ENCODE data around the gene IGFBP6.

Gene IGFBP6

DNA sequence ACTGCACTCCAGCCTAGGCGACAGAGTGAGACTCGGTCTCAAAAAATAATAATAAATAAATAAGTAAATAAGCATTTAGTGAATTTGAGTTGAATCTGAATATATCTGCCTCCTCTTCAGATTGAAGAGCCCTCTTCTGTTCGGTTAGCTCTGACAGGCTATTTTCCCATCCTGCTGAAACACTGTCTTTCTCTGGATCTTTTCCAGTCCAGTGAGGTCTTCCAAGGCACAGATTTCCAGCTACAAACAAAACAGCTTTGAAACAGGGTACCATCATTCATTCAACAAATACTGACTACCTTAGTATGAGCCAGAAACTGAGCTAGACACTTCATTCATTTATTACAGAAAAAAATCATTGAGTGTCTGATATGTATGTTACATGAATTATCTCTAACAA is 11.1 kb upstream of the IGFBP6 start:
- intact Hi-C loops (cut with DNase I): no loop called here
- DNase-seq: no peak

DNA sequence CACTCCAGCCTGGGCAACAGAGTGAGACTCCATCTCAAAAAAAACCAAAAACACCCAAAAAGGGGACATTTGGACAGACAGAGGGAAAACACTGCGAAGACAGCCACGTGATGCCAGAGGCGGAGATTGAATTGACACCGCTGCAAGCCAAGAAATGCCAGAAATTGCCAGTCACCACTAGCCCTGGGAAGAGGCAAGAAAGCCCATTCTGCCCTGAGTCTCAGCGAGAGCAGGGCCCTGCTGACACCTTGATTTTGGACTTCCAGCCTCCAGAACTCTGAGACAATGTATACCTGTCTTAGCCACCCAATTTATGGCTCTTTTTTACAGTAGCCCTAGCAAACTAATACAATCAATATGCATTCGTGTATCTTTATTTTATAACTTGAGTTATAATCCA is 7.4 kb upstream of the IGFBP6 start:
- DNase-seq: peak in 1 of 42 donors; percentile 27
- intact Hi-C loops (cut with DNase I): no loop called here

DNA sequence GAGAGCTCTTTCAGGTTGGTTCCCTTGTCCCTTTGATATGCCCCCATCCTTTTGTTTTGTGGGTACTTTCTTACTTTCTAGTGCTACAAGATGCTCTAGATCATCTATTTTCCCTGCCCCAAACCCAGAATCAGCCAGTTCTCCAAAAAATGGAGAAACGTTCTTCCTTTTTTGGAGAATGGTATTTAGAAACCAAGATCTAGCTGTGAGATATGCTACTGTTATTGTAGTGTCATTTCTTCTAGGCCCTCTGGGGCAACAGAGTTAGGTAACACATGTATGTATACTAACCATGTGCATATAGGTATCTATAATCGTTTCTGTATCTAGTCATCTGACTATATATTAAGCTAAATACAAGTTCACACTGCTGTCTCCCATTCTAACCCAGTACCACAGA is 6.9 kb upstream of the IGFBP6 start:
- no peak for DNase-seq
- intact Hi-C loops (cut with DNase I): no loop called here

DNA sequence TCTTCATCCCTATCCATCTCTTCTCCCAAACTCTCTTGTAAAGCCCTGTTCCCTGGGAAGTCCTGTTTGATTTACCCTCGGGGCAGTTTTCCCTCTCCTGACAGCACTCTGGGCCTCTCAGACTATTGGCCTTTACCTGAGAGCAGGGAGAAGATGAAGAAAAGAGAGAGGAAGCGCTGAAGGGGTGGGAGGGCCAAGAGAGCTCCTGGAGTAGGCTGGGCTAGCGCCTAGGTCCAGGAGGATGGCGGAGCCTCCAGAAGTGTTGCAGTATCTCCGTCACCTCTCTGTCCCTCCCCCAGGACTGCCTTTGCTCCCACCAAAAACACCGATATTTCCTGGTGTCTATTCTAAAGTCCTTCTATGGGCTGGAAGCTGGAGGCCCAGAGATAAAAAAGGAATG is 5.7 kb upstream of the IGFBP6 start:
- no peak for DNase-seq
- intact Hi-C loops (cut with DNase I): no loop called here

DNA sequence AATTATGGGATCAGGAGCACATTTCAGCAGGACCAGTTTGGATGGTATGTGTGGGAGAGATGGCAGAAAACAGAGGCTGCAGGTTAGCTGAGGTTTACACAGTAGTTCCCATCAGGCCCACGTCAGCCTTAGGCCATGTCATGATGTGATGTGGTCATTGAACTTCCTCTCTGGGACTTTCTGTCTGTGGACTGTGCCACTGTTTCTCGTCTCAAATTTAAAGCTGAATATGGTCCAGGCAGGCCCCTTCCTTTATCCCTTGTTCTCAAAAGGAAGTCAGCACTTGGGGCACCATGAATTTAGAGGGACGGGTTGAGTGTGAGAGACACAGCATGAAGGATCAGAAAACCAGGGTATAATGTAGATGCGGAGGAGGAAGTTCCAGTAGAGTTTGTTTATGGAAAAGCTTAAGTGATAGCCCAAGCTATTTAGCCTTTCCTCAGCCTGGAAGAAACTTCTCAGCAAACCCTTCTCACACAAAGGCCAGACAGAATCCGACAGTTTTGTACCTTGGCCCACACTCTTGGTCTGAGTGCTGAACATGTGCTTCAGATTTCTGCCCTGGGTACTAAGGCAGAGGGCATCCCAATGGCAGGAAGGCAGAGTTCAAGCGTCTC is 3.6 kb upstream of the IGFBP6 start:
- peak in 1 of 42 donors; percentile 41 for DNase-seq
- intact Hi-C loops (cut with DNase I): no loop called here

DNA sequence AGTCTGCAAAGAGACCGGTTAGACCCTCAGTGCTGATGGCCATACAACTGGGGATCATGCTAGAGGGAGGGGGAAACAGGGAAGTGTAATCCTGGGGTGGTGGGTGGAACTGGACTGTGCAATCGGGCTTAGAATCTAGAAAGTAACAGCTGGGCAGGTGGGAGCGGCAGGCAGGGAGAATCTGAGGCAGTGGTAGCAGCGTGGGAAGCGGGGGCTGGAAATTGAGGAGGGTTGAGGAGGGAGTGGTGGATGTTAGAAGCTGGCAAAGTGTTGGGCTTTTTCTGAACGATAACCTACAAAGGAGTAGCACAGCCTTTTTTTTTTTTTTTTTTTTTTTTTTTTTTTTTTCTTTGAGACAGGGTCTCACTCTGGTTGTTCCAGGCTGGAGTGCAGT is 3.1 kb upstream of the IGFBP6 start:
- intact Hi-C loops (cut with DNase I): no loop called here
- peak in 2 of 42 donors; percentile 19 to 32 for DNase-seq

DNA sequence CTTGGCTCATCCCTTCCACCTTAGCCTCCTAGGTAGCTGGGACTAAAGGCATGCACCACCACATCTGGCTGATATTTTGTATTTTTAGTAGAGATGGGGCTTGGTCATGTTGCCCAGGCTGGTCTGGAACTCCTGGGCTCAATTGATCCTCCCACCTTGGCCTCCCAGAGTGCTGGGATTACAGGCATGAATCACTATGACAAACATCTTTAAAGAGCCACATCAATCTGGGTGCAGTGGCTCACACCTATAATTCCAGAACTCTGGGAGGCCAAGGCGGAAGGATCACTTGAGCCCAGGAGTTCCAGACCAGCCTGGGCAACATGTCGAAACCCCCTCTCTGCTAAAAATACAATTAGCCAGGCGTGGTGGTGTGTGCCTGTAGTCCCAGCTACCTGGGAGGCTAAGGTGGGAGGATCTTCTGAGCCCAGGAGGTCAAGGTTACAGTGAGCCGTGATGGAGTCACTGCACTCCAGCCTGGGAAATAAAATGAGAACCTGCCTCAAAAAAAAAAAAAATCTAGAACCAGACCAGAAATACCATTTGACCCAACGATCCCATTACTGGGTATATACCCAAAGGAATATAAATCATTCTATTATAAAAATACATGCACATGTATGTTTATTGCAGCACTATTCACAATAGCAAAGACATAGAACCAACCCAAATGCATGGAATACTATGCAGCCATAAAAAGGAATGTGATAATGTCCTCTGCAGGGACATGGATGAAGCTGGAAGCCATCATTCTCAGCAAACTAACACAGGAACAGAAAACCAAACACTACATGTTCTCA is 2.5 kb upstream of the IGFBP6 start:
- peak in 2 of 42 donors; percentile 0 to 21 for DNase-seq
- intact Hi-C loops (cut with DNase I): loop anchor here (5.0 kb wide), 1 partner anchor 38 kb away; no protein-coding TSS in a partner anchor

DNA sequence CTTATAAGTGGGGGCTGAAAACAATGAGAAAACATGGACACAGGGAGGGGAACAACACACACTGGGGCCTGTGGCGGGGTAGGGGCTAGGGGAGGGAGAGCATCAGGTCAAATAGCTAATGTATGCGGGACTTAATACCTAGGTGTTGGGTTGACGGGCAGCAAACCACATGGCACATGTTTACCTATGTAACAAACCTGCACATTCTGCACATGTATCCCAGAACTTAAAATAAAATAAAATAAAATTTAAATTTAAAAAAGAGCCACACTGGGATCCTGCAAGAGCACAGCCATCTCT is 1.9 kb upstream of the IGFBP6 start:
- intact Hi-C loops (cut with DNase I): loop anchor here (5.0 kb wide), 1 partner anchor 38 kb away; no protein-coding TSS in a partner anchor
- peak in 1 of 42 donors; percentile 15 for DNase-seq

DNA sequence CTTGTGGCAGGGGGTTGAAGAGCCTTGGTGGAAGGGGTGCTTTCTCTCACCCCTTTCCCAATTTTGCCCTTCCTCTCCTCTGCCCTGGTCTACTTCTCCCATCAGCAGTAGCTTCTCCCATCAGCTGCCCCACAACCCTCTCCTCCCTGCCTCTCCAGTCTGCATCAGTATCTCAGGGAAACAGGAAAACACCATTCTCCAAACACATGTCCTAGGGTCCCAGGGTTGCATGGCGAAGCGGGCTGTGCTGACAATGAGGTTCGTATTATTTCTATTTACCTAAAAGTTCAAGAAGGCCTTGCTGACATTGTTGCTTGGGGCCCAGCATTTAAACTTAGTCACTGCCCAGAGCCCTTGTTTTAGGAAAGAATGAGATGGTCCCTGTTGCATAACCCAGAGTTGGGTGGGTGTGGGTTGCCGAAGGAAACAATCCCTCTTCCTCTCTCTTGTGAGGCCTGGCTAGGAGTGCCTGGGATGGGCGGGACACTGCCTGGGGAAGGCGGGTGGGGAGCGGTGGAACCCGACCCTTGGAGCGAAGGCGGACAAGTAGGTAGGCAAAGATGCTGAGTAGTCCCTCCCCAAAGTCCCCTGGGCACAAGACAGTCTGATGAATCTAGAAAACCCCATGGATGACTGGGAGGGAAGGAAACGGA is 1.3 kb upstream of the IGFBP6 start:
- DNase-seq: peak in 1 of 42 donors; percentile 19
- intact Hi-C loops (cut with DNase I): loop anchor here (5.0 kb wide), 1 partner anchor 39 kb away; no protein-coding TSS in a partner anchor

DNA sequence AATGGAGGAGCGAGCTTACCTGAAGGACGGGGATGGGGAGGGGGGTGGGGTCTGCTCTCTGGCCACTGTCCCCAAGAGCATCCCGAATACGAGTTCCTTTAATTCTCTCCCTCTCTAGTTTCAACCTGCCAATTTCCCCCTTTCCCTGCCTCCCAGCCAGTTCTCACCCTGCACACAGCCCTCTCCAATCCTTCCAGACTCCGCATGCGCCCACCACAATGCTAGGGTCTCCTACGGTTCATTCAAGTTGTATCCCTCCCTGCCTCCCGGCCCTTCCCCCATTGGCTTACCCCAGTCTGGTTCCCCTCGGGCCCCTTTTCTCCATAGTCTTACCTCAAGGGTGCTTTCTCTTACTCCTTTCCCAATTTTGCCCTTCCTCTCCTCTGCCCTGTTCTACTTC is 708 bp upstream of the IGFBP6 start:
- intact Hi-C loops (cut with DNase I): loop anchor here (5.0 kb wide), 1 partner anchor 39 kb away; no protein-coding TSS in a partner anchor
- DNase-seq: peak in 1 of 42 donors; percentile 27

DNA sequence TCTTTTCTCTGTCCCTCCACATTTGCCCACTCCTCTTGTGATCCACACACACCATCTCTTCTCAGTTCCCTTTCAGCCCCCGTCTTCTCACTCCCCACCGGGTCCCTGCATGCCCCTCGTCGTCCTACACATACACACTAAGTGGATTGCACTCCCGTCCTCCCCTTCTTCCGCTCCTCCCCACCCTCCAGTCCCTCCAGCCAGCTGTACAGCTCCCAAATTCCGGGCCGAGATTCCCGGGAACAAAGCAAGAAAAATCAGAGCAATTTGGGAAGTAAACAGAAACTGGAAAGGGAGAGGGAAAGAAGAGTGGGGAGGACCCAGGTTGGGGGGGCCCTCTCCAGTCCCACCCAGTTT is 282 bp upstream of the IGFBP6 start:
- peak in 2 of 42 donors; percentile 33 for DNase-seq

DNA sequence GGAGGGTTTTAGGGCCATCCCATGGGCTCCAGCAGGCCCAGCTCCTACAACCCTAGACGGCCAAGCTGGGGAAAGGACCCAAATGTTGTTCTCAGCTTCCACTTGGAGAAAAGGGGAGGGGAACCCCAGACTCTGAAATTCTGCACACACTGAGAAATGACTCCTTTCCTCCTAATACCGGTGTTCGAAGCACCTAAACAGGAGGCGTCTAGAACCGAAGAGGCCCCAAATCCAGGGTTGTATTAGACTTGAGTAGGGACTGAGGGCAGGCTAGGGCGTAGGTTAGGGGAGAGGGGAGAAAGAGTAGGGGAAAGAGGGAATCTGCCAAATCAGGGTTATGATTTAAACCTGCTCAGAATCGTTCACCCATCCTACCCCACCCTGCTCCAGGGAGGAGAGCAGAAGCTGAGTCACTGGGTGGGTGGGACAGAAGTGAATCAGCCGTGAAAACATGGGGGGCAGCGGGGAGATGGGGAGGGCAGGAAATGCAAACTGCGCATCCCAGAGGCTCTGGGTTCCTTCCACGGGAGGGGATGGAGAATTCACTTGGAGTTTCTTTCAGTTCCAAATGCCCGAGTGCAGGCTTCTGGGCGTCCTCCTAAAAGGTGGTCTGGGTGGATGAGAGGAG is 1.0 kb downstream of the IGFBP6 start:
- DNase-seq: peak; percentile 43 to 93 (median 76)
- intact Hi-C loops (cut with DNase I): loop anchor here (5.0 kb wide), 1 partner anchor 41 kb away; no protein-coding TSS in a partner anchor

More for the DNA sequence above, 282 bp upstream of the IGFBP6 start:
- intact Hi-C loops (cut with DNase I): loop anchor here (5.0 kb wide), 1 partner anchor 40 kb away; no protein-coding TSS in a partner anchor

DNA sequence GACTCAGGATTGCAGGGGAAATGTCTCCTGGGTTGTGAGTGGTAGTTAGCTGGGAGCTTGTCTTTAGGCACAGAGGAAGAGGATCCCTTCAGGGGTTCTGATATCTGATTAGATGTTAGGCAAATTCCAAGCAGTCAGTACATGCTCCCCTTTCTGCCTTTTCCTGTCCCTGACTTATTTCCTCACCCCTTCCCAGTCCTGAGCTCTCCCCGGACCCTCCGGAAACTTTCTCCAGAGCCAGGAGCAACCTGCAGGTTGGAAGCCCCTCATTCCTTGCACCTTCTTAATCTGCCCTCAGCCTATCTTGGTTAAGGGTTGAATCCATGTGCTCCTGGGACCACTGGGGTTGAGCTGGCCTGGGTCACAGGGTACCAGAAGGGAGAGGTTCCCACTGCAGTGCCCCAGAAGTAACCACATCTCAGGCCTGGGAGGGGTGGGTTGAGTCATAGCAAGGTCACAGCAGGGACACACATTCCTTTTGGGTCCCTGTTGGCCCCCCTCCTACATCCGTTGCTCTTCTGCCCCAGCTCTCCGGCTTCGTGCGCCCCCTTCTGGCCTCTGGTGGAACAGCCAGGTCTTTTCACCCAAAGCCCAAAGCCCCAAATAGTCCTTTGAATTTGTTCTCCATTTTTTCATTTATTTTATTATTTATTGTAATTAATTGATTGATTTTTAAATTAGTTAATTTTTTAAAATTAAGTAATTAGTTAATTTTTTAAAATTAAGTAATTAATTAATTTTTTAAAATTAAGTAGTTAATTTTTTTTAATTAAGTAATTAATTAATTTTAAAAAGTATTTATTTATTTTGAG is 1.8 kb downstream of the IGFBP6 start:
- peak; percentile 75 to 96 (median 91) for DNase-seq
- intact Hi-C loops (cut with DNase I): loop anchor here (5.0 kb wide), 1 partner anchor 42 kb away; no protein-coding TSS in a partner anchor

DNA sequence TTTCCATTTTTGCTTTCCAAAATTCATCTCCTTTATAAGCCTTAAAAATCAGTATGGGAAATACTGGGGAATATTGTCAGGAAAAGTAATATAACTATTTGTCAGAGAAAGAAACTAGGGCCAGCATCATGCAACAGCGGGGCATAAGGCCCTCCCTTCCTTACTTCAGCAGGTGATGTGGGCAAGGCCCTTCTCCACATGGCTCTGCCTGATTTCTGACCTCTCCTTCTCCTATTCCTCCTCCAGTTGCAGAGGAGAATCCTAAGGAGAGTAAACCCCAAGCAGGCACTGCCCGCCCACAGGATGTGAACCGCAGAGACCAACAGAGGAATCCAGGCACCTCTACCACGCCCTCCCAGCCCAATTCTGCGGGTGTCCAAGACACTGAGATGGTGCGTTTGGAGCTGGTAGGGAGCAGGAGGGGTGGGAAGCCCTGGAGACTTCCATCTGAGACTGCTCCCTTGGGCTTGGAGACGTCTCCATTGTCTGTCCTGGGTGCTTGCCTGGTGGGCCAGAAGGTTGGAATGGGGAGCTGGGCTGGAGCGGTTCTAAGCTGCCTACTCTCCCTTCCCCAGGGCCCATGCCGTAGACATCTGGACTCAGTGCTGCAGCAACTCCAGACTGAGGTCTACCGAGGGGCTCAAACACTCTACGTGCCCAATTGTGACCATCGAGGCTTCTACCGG is 3.1 kb downstream of the IGFBP6 start:
- intact Hi-C loops (cut with DNase I): loop anchor here (5.0 kb wide), 1 partner anchor 33 kb away; no protein-coding TSS in a partner anchor
- DNase-seq: peak in 1 of 42 donors; percentile 9

DNA sequence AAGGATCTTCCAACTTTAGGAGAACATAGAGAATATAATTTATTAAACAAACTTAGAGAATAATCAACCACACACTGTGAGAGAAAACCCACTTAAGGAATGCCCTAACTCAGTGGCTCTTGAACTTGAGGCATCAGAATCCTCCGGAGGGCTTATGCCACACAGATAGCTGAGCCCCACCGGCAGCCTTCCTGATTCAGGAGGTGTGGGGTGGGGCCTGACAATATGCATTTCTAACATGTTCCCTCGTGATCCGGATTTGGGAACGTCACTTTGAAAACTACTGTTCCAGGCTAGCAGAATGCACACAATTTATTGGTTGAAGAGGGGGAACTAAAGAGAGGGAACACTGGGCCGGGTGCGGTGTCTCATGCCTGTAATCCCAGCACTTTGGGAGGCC is 3.8 kb downstream of the IGFBP6 start:
- peak in 1 of 42 donors; percentile 9 for DNase-seq
- intact Hi-C loops (cut with DNase I): loop anchor here (5.0 kb wide), 1 partner anchor 34 kb away; no protein-coding TSS in a partner anchor

DNA sequence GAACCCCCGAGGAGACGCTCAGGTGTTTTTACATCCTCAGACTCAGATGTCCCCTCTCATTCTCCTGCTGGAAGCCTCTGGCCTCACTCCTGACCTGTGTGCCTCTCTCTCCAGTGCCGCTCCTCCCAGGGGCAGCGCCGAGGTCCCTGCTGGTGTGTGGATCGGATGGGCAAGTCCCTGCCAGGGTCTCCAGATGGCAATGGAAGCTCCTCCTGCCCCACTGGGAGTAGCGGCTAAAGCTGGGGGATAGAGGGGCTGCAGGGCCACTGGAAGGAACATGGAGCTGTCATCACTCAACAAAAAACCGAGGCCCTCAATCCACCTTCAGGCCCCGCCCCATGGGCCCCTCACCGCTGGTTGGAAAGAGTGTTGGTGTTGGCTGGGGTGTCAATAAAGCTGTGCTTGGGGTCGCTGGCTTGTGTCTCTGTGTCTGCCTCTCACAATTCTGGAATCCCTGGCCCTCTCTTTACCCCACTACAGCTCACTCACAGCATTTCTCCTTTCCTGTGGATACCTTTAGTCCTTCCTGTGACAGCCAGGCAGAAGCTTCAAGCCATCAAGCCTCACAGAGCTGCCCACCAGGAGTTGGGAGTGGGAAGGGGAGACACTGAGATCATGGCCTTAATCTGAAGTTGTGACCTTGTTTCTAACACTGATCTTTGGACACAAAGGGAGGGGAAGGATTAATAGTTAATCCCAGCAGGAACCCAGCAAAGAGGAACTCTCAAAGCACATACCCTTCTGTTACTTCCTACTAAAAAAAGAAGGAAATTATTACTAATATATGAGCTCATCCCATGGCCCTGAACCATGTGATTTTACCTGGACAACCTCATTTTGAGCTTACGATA is 4.7 kb downstream of the IGFBP6 start:
- intact Hi-C loops (cut with DNase I): loop anchor here (5.0 kb wide), 1 partner anchor 35 kb away; no protein-coding TSS in a partner anchor
- peak in 1 of 42 donors; percentile 30 for DNase-seq
